Measurements from ENCODE around the gene SYNJ2.

Gene SYNJ2

GRCh38 chr6:157999168-158000051, 17.7 kb downstream of the SYNJ2 start:
- no peak for DNase-seq (ENCODE audit: low read depth)

GRCh38 chr6:158000530-158001307, 19.1 kb downstream of the SYNJ2 start:
- no peak for DNase-seq (ENCODE audit: low read depth)

GRCh38 chr6:158002249-158002950, 20.7 kb downstream of the SYNJ2 start:
- no peak for DNase-seq (ENCODE audit: low read depth)

- DNase-seq (ENCODE audit: low read depth) = no peak
These were observed 21.5 kb downstream of the SYNJ2 start for GRCh38 chr6:158002951-158003853.

GRCh38 chr6:158003910-158004700, 22.4 kb downstream of the SYNJ2 start:
- no peak for DNase-seq (ENCODE audit: low read depth)

GRCh38 chr6:158004701-158005095, 23.0 kb downstream of the SYNJ2 start:
- no peak for DNase-seq (ENCODE audit: low read depth)

- DNase-seq (ENCODE audit: low read depth) = no peak
These were observed 24.0 kb downstream of the SYNJ2 start for GRCh38 chr6:158005626-158006180.

GRCh38 chr6:158006331-158006730, 24.7 kb downstream of the SYNJ2 start:
- no peak for DNase-seq (ENCODE audit: low read depth)

GRCh38 chr6:158006821-158007570, 25.3 kb downstream of the SYNJ2 start:
- no peak for DNase-seq (ENCODE audit: low read depth)

GRCh38 chr6:158008864-158009113, 27.1 kb downstream of the SYNJ2 start:
- DNase-seq (ENCODE audit: low read depth) = no peak

GRCh38 chr6:158009114-158009891, 27.6 kb downstream of the SYNJ2 start:
- DNase-seq (ENCODE audit: low read depth) = no peak

GRCh38 chr6:158009935-158010585, 28.4 kb downstream of the SYNJ2 start:
- DNase-seq (ENCODE audit: low read depth) = no peak

- DNase-seq (ENCODE audit: low read depth) = no peak
These were observed 29.2 kb downstream of the SYNJ2 start for GRCh38 chr6:158010591-158011477.

GRCh38 chr6:158011478-158011920, 29.8 kb downstream of the SYNJ2 start:
- DNase-seq (ENCODE audit: low read depth) = no peak

GRCh38 chr6:158011980-158012566, 30.4 kb downstream of the SYNJ2 start:
- DNase-seq (ENCODE audit: low read depth) = no peak

- no peak for DNase-seq (ENCODE audit: low read depth)
These were observed 32.3 kb downstream of the SYNJ2 start for GRCh38 chr6:158013904-158014504.
